Neural crest cell (in vitro differentiated cells): ENCODE data around the gene RMDN3. TPM values are rescaled to one million over a fixed set of nuclear protein-coding genes. Genes with fewer than 3 reads are reported as not detected.

Source experiments
- DNase-seq: peaks from one replicate; pipeline ENCODE4 v3.0.0; 2021; ENCODE audit warnings: low read depth, mixed read lengths, low spot score
- H3K27ac Mint-ChIP-seq: one replicate; pipeline ENCODE4 v1.8.0; 2021; ENCODE audit warnings: mild to moderate bottlenecking, mixed read lengths; ENCODE audit not compliant: unreplicated experiment
- H3K27me3 Mint-ChIP-seq: 2 replicates; pipeline ENCODE4 v1.8.0; 2021; ENCODE audit warnings: low read depth, mild to moderate bottlenecking, mixed read lengths
- H3K36me3 Mint-ChIP-seq: 2 replicates; pipeline ENCODE4 v1.8.0; 2021; ENCODE audit warnings: low read depth, mild to moderate bottlenecking, mixed read lengths
- H3K4me1 Mint-ChIP-seq: 2 replicates; pipeline ENCODE4 v1.8.0; 2021; ENCODE audit warnings: mixed read lengths
- H3K4me3 Mint-ChIP-seq: one replicate; pipeline ENCODE4 v1.8.0; 2021; ENCODE audit warnings: mild to moderate bottlenecking, mixed read lengths
- H3K9me3 Mint-ChIP-seq: 2 replicates; pipeline ENCODE4 v1.8.0; 2021; ENCODE audit warnings: mixed read lengths
- total RNA-seq: library from RNA; stranded (reverse); gene quantifications from 2 replicates; pipeline ENCODE4 v1.2.1, GENCODE V29; 2021
- TF ChIP-seq, protein P1 (sequence below): fragments of 200-600 bp; sonication (generic); conservative IDR thresholded peaks from 2 replicates; pipeline ENCODE4 v1.5.0; 2021; ENCODE audit warnings: antibody characterized with exemption, mild to moderate bottlenecking

RMDN3 gene
- total RNA-seq, 1 donor from 2014 or later, result 32.2 TPM

GRCh38 chr15:40722354-40722753, 32.7 kb downstream of the RMDN3 start:
- no peak overlapping the region for H3K27ac Mint-ChIP-seq
- H3K4me1 Mint-ChIP-seq, result no peaks in the 10 kb centered on the region
- H3K36me3 Mint-ChIP-seq, result peaks cover 6% of the 10 kb centered on the region
- no peak overlapping the region for H3K4me3 Mint-ChIP-seq
- DNase-seq, result no peak
- no peaks in the 10 kb centered on the region for H3K27me3 Mint-ChIP-seq
- TF ChIP-seq, protein P1, sequence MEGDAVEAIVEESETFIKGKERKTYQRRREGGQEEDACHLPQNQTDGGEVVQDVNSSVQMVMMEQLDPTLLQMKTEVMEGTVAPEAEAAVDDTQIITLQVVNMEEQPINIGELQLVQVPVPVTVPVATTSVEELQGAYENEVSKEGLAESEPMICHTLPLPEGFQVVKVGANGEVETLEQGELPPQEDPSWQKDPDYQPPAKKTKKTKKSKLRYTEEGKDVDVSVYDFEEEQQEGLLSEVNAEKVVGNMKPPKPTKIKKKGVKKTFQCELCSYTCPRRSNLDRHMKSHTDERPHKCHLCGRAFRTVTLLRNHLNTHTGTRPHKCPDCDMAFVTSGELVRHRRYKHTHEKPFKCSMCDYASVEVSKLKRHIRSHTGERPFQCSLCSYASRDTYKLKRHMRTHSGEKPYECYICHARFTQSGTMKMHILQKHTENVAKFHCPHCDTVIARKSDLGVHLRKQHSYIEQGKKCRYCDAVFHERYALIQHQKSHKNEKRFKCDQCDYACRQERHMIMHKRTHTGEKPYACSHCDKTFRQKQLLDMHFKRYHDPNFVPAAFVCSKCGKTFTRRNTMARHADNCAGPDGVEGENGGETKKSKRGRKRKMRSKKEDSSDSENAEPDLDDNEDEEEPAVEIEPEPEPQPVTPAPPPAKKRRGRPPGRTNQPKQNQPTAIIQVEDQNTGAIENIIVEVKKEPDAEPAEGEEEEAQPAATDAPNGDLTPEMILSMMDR, result no peak
- H3K9me3 Mint-ChIP-seq, result no peaks in the 10 kb centered on the region

DNA sequence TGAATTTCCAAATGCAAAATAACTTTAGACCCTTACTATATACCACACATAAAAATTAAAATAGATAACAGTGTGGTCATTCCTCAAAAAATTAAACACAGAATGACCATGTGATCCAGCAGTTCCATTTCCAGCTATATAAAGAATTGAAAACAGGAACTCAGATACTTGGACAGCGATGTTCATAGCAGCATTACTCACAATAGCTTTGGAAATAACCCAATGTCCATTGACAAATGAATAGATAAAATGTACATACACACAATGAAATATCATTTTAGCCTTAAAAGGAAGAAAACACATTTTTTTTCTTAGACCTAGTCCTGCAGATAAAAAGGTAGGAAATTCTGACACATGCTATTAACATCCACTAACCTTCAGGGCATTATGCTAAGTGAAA, 33.4 kb downstream of the RMDN3 start:
- Mint-ChIP-seq H3K4me3 (no peak overlapping the region), H3K9me3 (no peaks in the 10 kb centered on the region), H3K27me3 (no peaks in the 10 kb centered on the region), H3K36me3 (peaks cover 6% of the 10 kb centered on the region), H3K27ac (no peak overlapping the region), H3K4me1 (no peaks in the 10 kb centered on the region)
- DNase-seq, result no peak
- TF ChIP-seq, protein P1, result no peak

GRCh38 chr15:40716165-40716564, 38.9 kb downstream of the RMDN3 start:
- Mint-ChIP-seq H3K4me3 (no peak overlapping the region), H3K4me1 (no peaks in the 10 kb centered on the region), H3K27ac (no peak overlapping the region), H3K9me3 (no peaks in the 10 kb centered on the region), H3K27me3 (no peaks in the 10 kb centered on the region), H3K36me3 (peaks cover 7% of the 10 kb centered on the region)
- no peak for DNase-seq
- TF ChIP-seq, protein P1, result no peak

DNA sequence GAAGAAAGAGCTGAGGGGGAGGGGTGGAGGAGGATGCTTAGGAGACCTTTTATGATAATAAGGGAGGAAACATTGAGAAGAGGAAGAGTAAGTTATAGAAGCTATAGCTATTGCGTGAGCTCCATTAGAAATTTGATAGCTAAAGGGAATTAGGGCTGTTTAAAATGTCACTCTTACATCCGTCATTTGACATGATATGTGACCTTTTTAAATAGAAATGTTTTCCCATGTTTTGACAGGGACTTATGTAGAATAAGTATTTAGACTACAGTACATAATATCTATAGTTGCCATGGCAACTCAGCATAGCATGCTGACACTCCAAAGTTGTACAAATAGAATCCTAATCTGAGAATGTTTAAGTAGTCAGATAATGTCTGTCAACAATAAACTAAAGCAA, 40.9 kb downstream of the RMDN3 start:
- no peaks in the 10 kb centered on the region for H3K27me3 Mint-ChIP-seq
- no peaks in the 10 kb centered on the region for H3K4me1 Mint-ChIP-seq
- no peak for DNase-seq
- peaks cover 16% of the 10 kb centered on the region for H3K36me3 Mint-ChIP-seq
- no peak overlapping the region for H3K4me3 Mint-ChIP-seq
- H3K27ac Mint-ChIP-seq, result no peak overlapping the region
- no peaks in the 10 kb centered on the region for H3K9me3 Mint-ChIP-seq
- TF ChIP-seq, protein P1, result no peak

- Mint-ChIP-seq H3K4me3 (no peak overlapping the region), H3K36me3 (peaks cover 16% of the 10 kb centered on the region)
- TF ChIP-seq, protein P1, result no peak
These were observed 48.9 kb downstream of the RMDN3 start for GRCh38 chr15:40706121-40706520.

DNA sequence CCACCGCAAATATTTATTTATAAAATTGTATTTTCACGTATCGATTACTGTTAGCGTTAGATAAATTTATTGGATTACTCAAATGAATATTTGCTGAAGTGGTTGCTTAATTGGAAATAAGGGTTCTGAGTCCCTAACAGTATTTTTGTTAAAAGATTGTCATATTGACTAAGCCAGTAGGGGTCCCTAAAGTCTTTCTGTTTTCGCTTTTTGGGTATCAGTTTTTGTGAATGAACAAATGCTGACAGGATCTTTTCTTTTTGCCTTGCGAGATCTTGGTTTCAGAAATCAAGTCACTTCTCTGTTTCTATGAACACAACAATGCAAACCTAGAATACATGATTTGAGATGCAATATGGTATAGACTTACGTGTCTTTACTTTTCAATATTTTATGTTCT, 53.0 kb downstream of the RMDN3 start:
- Mint-ChIP-seq H3K27ac (peak overlapping the region; percentile 32), H3K4me3 (no peak overlapping the region), H3K36me3 (peaks cover 8% of the 10 kb centered on the region), H3K27me3 (no peaks in the 10 kb centered on the region), H3K9me3 (no peaks in the 10 kb centered on the region), H3K4me1 (peaks cover 5% of the 10 kb centered on the region)
- TF ChIP-seq, protein P1, result peak; percentile 43
- no peak for DNase-seq

More at GRCh38 chr15:40706121-40706520, 48.9 kb downstream of the RMDN3 start:
- no peak for DNase-seq
- Mint-ChIP-seq H3K27ac (no peak overlapping the region), H3K27me3 (no peaks in the 10 kb centered on the region), H3K4me1 (no peaks in the 10 kb centered on the region), H3K9me3 (no peaks in the 10 kb centered on the region)
